ENCODE results near the gene USP48.
"Not testable (repeated sequence)": the region's sequence is repeated elsewhere in the genome, so short reads cannot be mapped to it uniquely, and the experiment has no call there.

Gene USP48

GRCh38 chr1:21782868-21783678 is at the start of gene USP48:
USP48 (minus strand) TSS chr1:21783149; CDS start chr1:21782957, 192 bp downstream.
- DNase-seq (ENCODE audit: low read depth) = peak; percentile 94

GRCh38 chr1:21831454-21831970 is 48.6 kb upstream of the USP48 start:
- DNase-seq (ENCODE audit: low read depth) = no peak

DNA sequence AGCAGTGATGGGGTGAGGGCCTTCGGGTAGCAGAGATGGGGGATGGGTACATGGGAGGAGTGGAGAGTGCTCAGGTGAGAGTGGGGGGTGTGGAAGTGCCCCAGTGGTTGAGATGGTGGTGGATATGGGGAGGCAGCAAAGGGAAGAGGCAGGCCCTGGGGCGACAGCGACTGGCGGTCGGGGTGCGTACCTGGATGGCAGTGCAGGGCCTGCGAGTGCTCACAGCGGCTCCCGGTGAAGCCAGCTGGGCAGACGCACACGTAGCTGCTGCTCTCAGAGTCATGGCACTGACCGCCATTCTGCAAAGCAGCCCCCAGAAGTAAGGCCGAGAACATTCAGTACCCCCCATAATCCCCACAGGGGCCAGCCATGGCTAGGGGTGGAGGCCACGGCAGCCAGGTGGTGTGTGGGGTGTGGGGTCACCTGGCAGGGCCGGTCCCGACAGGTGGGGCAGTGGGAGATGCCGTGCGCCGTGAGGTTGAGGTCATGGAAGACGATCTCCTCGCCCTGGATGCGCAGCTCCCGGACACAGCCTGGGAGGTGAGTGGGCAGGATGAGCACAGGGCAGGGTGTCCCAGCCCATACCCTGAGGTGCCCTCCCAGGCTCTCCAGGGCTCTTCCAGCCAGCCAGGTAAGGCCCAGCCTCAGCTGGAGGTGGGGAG is 48.0 kb upstream of the USP48 start:
- DNase-seq (ENCODE audit: low read depth) = no peak

DNA sequence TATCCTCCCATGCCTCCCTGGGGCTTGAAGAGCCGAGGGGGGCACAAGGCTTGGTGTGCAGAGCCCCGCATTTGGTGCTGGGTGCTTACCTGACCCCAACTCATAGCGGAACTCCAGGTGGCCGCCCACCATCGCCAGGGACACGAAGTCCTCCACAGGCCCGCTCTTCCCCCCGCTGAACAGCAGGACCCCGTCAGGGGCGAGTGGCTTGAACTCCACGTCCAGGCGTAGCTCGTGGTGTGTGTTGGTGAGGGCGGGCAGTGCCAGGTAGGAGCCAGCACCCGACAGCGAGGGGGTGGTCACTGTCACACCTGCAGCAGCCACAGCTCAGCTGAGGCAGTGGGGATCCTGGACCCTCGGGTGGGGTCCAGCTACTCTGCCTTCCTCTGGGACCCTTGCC is 46.3 kb upstream of the USP48 start:
- DNase-seq (ENCODE audit: low read depth) = no peak

DNA sequence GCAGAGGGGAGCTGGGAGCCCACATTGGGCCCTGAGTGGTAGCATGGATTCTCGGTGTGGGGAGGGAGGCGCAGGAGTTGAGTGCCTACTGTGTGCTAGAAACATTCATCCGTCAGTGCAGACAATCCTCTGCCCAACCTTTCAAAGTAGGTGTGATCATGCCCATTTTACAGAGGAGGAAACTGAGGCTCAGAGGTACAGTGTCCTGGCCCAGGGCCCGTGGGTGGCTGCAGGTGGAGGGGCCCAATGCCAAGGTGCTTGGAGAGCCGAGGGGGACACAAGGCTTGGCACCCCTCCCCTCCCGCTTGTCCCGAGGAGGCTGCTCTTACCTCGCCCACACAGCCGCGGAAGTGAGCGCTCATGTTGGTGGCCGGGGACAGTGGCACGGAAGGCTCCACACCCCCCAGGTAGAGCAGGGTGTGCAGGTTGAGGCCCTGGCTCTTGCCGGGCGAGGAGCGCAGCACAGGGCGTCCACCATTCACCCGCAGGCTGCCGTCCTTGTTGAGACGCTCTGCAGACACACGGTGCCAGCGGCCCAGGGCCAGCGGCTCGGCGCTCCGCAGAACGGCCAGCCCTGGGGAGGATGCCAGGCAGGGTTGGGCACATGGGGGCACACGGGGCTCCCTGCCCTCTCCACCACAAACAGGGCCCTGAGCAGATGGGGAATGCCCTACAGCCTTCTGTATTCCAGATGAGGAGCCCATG is 45.7 kb upstream of the USP48 start:
- DNase-seq (ENCODE audit: low read depth) = no peak

DNA sequence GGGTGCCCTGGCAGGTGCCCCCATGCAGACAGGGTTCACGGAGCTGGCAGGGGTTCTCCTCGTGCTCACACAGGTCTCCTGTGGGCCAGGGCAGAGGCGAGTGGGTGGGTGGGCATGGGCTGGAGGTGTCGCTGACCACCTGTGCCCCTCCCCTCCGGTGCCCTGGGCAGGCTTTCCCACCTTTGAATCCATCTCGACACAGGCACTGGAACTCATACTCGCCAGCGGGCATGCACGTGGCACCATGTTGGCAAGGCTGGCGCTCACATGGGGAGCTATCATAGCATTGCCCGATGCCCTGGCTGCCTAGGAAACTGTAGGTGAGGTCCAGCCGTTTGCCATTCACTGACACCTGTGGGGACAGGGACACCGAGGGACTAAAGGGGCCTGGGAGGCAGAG is 45.1 kb upstream of the USP48 start:
- no peak for DNase-seq (ENCODE audit: low read depth)

DNA sequence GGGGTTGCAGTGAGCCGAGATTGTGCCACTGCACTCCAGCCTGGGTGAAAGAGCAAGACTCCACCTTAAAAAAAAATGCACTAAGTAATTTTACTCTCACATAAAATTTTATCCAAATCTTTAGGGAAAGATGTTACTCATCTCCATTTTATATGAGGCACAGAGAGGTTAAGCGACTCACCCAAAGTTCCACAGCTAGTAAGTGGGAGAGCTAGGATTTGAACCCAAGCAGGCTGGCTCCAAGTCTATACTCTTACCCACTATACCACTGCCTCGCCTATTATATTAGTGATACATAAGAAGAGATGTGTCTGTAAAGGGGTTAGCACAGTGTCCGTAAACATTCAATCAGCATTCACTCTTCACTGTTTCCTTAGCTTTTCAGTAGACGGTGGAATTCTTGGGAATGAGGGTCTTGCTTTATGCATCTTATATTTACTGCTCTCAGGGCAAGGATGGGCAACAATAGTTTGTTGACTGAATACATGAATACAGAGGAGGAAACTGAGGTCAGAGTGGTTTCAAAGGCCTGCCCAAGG is 44.3 kb upstream of the USP48 start:
- no peak for DNase-seq (ENCODE audit: low read depth)

DNA sequence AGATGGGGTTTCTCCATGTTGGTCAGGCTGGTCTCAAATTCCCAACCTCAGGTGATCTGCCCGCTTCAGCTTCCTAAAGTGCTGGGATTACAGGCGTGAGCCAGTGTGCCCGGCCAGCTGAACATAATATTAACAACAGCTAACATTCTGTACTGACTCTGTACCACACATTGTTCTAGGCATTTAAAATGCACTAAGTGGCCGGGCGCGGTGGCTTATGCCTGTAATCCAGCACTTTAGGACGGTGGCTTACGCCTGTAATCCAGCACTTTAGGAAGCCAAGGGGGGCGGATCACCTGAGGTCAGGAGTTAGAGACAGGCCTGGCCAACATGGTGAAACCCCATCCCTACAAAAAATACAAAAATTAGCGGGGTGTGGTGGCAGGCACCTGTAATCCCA is 43.7 kb upstream of the USP48 start:
- not testable (repeated sequence) for DNase-seq (ENCODE audit: low read depth)

GRCh38 chr1:21825393-21825792 is 42.4 kb upstream of the USP48 start:
- no peak for DNase-seq (ENCODE audit: low read depth)

DNA sequence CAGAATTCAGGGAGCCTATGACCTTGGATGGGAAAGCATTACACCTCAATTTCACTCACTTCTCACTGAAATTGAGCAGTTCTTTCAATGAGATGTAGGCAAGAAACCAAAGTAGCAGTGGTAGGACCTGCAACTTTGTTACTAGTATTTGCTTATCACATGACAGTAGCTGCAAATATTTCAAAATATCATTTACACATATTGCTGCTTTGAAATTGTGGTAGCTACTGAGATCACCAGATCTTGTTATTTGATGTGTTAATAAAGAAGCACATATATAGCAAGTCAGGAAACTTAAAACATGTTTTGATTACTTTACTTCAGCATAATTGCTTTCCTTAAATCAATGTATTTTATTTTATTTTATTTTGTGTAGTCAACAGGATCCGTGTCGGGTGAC is 42.0 kb upstream of the USP48 start:
- no peak for DNase-seq (ENCODE audit: low read depth)

GRCh38 chr1:21823980-21824702 is 41.2 kb upstream of the USP48 start:
- no peak for DNase-seq (ENCODE audit: low read depth)

DNA sequence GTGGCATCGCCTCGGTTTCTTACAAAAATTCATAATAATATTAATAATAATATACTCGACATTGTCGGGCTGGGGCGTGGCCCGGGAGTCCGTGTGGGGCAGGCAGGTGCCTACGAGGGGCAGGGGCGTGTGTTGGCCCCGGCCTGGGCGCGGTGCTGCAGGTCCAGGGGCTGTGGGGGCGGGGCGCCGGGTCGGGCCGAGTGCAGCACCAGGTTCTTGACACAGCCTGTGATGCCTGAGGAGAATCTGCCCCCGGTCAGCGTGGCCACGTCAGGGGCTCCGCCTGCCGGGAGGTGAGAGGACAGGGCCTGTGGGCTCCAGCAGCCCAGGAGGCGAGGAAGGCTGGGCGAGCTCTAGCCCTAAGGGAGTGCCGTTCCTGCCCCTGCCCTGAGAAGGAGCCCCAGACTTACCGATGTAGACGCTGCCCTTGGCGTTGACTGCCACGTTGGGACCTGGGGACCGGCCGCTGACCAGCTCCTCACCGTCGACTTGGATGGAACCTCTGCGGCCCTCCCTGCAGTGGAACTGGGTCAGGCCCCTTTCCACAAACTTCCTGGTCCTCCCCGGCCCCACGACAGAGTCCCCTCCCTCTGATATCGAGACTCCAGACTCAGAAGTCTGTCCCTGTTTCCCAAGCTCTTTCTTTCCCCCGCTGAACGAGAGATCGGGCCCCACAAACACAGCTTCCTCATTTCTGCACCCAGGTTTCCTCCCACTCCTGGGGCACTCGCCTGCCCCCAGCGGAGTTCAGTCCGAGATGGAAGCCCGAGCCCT is 40.4 kb upstream of the USP48 start:
- no peak for DNase-seq (ENCODE audit: low read depth)

DNA sequence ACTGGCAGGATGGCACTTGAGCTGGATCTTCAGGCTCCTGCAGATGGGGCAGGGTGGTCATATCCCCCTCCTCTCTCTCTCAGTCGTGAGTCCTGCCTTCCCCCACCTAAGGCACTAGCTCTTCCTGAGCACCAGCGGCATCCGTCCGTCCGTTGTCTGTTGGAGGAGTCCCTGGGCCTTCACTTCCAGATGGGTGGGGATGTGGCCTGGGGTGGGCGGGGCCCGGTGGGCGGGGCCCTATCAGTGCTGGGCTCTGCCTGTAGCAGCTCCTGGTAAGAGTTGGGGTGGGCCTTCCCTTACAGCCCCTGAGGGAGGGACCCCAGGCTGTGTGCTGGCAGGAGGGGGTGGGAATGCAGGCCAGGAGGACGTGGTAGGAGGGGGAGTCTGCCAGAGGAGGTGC is 39.4 kb upstream of the USP48 start:
- DNase-seq (ENCODE audit: low read depth) = no peak

DNA sequence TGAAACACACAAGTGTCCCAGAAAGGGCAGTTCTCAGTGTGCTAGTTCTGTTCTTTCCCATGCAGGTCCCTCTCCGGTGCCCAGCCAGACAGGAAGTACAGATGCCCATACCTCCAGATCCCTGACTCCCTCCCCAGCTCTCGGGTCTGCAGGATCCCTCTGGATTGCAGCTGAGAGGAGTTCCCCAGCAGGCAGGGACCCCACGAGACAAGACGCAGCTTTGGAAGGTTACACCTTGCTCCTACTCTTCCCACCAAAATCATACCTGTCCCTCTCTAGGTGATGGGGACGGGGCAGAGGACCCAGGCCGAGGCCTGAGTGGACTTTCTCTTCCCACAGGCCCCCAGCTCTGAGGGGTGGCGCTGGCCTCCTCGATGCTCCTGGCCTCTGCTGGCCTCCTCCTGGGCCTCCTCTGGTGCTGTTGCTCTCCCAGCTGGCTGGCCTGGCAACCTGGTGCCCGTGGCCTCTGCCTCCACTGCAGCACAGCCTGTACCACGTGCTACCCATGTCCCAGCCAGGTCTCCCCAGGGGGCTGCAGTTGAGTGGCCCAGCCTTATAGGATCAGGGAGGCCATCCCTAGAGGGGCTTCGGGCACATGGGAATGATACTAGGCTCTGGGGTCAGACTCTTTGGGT is 38.6 kb upstream of the USP48 start:
- no peak for DNase-seq (ENCODE audit: low read depth)

DNA sequence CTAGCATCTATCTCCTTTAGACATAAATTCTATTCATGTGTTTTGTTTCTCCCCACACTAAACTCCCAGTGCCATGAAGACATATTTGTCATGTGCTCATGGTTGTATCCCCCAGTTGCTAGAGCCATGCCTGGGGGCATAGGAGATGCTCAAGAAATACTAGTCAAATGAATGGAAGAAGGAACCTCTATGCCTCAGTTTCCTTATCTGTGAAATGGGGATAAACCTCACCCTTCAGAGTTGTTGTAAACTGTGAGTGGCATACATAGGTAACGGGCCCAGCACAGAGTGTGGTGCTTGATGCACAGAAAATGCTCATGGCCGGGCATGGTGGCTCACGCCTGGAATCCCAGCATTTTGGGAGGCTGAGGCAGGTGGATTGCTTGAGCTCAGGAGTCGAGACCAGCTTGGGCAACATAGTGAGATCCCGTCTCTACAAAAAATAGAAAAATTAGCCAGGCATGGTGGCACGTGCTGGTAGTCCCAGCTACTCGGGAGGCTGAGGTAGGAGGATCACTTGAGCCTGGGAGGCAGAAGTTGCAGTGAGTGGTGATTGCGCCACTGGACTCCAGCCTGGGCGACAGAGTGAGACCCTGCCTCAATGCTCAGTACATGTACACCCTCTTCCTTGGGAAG is 37.8 kb upstream of the USP48 start:
- DNase-seq (ENCODE audit: low read depth) = no peak

- no peak for DNase-seq (ENCODE audit: low read depth)
Measured at GRCh38 chr1:21818656-21819055, 35.7 kb upstream of the USP48 start.

DNA sequence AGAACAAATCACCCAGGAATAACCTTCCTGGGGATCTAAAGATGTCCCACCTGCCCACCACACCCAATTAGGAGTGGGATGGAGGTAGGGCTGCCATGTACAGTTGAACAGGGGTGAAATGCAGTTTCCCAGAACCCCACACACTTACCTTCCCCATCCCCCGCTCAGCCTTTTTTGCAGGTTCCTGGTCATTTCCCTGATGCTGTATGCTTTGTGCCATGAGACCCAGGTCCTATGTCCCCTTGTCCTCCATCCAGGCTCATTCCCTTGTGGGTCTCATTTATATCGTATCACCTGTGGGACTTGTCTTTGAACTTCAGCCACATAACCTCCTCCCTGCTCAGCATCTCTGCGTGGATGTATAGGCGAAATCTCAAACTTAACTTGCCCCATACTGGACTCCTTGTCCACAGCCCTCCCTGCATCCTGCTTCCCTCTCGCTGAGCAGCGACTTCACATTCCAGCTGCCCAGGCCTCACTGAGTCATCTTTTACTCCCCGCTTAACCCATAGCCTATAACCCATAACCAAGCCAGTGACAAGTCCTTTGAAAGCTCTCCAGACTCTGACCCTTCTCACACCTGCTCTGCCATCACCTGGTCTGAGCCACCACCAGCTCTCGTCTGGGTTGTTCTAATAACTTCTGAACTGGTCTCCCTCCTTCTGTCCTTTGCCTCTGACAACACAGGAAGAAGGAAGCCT is 33.8 kb upstream of the USP48 start:
- DNase-seq (ENCODE audit: low read depth) = no peak

DNA sequence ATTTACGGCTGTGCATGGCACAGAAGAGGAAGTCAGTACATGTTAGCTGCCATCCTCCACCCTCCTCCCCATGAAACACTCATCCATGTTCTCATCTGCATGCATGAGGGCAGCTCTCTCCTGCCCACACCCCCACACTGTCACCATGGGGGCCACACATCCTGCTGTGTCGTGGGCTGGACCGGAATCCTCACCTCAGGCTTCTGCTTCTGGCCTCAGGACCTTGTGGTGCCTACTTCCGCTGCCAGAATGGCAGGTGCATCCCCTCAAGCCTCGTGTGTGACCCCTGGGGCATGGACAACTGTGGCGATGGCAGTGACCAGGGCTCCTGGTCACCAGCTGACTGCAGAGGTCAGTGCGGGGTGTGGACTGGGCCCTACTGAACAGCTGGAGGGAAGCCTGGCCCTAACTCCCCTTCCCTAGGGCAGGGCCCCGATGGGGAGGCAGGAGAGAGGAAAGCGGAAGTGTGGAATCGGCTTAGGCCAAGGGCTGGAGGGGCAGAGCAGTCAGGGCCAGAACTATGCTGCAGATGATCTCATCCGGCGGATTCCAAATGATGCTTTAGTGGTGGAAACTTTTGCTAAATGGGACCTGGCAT is 32.9 kb upstream of the USP48 start:
- no peak for DNase-seq (ENCODE audit: low read depth)

- DNase-seq (ENCODE audit: low read depth) = no peak
Measured at GRCh38 chr1:21814981-21815582, 32.1 kb upstream of the USP48 start.

Measured in T-helper 22 cell (primary cell).